ENCODE measurements around the gene OR8D2.

The OR8D2 gene

GRCh38 chr11:124320097-124320496 lies at the start of gene OR8D2:
OR8D2 (minus strand) TSS chr11:124320197; CDS start chr11:124320197, 0 bp downstream.
- no peak for DNase-seq

GRCh38 chr11:124359566-124359965 lies 39.6 kb upstream of the OR8D2 start:
- DNase-seq = no peak

GRCh38 chr11:124346311-124346955 lies 26.4 kb upstream of the OR8D2 start:
- no peak for DNase-seq

- no peak for DNase-seq
Measured at GRCh38 chr11:124344346-124344745, 24.3 kb upstream of the OR8D2 start.

- no peak for DNase-seq
Measured at GRCh38 chr11:124340142-124340447, 20.1 kb upstream of the OR8D2 start.

- no peak for DNase-seq
Measured at GRCh38 chr11:124339396-124340141, 19.6 kb upstream of the OR8D2 start.

GRCh38 chr11:124331873-124332272 lies 11.9 kb upstream of the OR8D2 start:
- DNase-seq = no peak

- no peak for DNase-seq
Measured at GRCh38 chr11:124329787-124330478, 9.9 kb upstream of the OR8D2 start.

- DNase-seq = no peak
Measured at GRCh38 chr11:124327775-124328174, 7.8 kb upstream of the OR8D2 start.

GRCh38 chr11:124322356-124322755 lies 2.4 kb upstream of the OR8D2 start:
- no peak for DNase-seq

GRCh38 chr11:124315052-124315451 lies 4.9 kb downstream of the OR8D2 start:
- DNase-seq = no peak

GRCh38 chr11:124313849-124314248 lies 6.1 kb downstream of the OR8D2 start, which contains the start of gene OR8D1:
OR8D1 (minus strand) TSS chr11:124313949; CDS start chr11:124310766, 3,183 bp downstream.
- no peak for DNase-seq

GRCh38 chr11:124313131-124313530 lies 6.9 kb downstream of the OR8D2 start:
- no peak for DNase-seq

GRCh38 chr11:124311670-124312069 lies 8.3 kb downstream of the OR8D2 start:
- no peak for DNase-seq

- DNase-seq = no peak
Measured at GRCh38 chr11:124311269-124311668, 8.7 kb downstream of the OR8D2 start.

- DNase-seq = no peak
Measured at GRCh38 chr11:124310721-124311120, 9.3 kb downstream of the OR8D2 start.

GRCh38 chr11:124307093-124307492 lies 12.9 kb downstream of the OR8D2 start:
- no peak for DNase-seq

GRCh38 chr11:124302347-124303125 lies 17.5 kb downstream of the OR8D2 start:
- DNase-seq = no peak

GRCh38 chr11:124301548-124301947 lies 18.4 kb downstream of the OR8D2 start:
- no peak for DNase-seq

- no peak for DNase-seq
Measured at GRCh38 chr11:124297921-124298320, 22.1 kb downstream of the OR8D2 start.

- no peak for DNase-seq
Measured at GRCh38 chr11:124296016-124296415, 24.0 kb downstream of the OR8D2 start.

- DNase-seq = no peak
Measured at GRCh38 chr11:124294687-124295086, 25.3 kb downstream of the OR8D2 start.

Data from cortex of kidney (tissue), 1 donor.